NB4 (cell line): ENCODE results near the gene ZNHIT3.
"Not testable (repeated sequence)": the region's sequence is repeated elsewhere in the genome, so short reads cannot be mapped to it uniquely, and the experiment has no call there.

Experiments
- DNase-seq: peaks from one replicate; pipeline ENCODE4 v3.0.0; 2010; ENCODE audit warnings: low read depth
- H3K4me3 ChIP-seq: one replicate; pipeline ENCODE4 v1.5.1; 2011; ENCODE audit warnings: mild to moderate bottlenecking, low read depth, low read length, moderate library complexity
- CTCF ChIP-seq: IDR thresholded peaks from one replicate; pipeline ENCODE4 v1.5.1; 2012; ENCODE audit warnings: low read depth, low read length
- MAX ChIP-seq: IDR thresholded peaks from 2 replicates; pipeline ENCODE4 v1.6.1; 2011; ENCODE audit warnings: low read depth, low read length
- MYC ChIP-seq: IDR thresholded peaks from 2 replicates; pipeline ENCODE4 v1.6.1; 2011; ENCODE audit warnings: low read depth, low read length
- POLR2A ChIP-seq: IDR thresholded peaks from 2 replicates; pipeline ENCODE4 v1.6.1; 2011; ENCODE audit warnings: mild to moderate bottlenecking; ENCODE audit not compliant: insufficient read length; ENCODE audit errors: extremely low read depth

ZNHIT3 gene

DNA sequence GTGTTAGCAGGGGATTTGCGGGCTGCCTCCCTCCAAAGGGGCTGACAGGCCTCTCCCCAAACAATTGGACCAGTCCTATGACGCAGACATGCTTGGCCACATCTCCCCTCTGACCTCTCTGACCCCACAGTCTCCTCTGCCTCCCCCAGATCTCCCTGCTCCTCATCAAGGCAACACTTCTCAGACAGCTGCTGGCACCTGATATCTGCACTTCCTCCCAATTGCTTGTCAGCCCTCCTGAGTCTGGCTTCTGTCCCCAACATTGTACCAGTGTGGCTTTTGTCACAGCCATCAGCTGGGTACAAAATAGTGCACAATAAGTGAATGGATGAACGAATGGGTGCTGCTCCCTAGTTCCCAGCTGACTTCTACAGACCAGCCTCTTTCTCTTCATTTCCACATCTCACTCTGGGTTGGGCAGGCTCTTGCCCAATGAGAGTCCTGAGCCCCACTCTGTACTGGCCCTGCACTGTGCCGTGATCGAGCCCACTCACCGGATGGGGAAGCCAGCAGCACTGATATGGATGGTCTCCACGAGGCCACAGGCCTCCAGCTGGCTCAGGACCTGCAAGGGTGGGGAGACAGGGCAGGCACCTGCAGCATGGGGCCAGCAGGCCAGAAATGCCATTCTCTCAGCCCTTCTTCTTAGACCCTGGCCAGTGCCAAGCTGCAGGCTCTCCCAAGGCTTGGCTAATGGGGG lies 17.1 kb downstream of the ZNHIT3 start:
- no peak overlapping the region for H3K4me3 ChIP-seq
- DNase-seq: no peak
- TF ChIP-seq POLR2A (no peak), MAX (no peak), CTCF (no peak), MYC (no peak)

- H3K4me3 ChIP-seq: no peak overlapping the region
- no peak for TF ChIP-seq MYC
- no peak for TF ChIP-seq CTCF
- TF ChIP-seq POLR2A: no peak
- TF ChIP-seq MAX: no peak
- no peak for DNase-seq
These were observed 17.7 kb downstream of the ZNHIT3 start for GRCh38 chr17:36504156-36504545.

GRCh38 chr17:36505171-36505570 lies 18.7 kb downstream of the ZNHIT3 start:
- DNase-seq: no peak
- TF ChIP-seq CTCF (no peak), MYC (no peak), POLR2A (no peak), MAX (no peak)
- H3K4me3 ChIP-seq: no peak overlapping the region

DNA sequence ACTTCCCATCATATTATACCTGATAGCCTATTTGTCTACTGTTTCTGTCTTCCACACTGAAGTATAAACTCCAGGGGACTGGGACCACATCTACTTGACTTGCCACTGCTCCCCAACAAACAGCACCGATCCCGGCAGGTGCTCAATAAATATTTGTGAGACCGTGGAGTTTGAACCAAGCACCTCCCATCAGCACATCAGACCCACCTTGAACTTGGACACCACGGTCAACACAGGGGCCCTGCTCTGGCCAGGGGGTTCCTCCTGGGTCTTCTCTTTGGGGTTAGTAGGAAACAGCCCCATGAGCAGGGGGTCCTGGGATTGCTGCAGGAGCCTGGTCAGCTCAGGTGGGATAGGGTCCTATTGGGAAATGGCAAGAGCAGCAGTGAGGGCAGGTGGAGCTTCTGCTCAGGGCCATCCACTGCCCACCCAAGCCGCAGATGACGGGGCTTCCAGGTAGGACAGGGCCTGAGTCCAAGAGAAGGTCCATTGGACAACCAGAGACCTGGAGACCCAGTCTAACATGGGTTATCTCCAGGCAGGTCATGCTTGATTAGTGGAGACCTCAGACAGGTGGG lies 19.9 kb downstream of the ZNHIT3 start:
- no peak overlapping the region for H3K4me3 ChIP-seq
- no peak for DNase-seq
- TF ChIP-seq CTCF (no peak), MAX (no peak), MYC (no peak), POLR2A (no peak)

DNA sequence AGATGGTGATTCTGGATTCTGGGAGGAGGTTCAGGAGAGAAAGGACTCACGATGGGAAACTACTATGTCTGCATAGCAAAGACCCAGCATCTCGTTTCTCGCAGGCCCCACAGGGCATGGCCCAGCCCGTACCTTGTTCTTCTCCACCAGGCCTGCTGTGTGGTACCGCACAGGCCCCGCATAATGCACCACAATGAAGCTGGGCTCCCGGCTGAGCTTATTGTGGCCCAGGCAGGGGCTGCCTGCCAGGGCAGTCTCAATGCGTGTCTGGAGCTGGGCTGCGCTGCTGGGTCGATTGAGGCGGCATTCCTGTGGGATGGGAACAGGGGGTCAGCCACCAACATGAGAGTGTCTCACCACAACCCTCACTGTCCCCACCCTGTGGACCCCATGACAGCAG lies 20.4 kb downstream of the ZNHIT3 start:
- H3K4me3 ChIP-seq: no peak overlapping the region
- no peak for TF ChIP-seq POLR2A
- TF ChIP-seq CTCF: no peak
- DNase-seq: no peak

DNA sequence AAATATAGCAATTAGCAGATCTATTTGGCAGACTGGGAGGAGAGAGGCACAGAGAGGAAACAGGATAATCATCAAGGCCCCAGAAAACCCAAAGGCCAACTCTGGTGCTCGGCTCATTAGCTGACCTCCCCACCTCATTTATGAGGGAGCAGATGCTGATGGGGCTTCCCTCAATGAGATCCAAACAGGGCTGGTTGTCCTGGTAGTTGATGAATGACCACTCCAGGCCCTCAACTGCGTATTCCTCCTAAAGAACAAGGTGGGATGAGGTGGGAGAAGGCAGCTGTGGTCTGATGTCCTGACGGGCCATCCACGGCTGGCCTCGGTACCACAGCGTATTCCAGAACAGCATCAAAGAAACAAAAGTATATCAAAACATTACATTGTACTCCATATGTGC lies 20.8 kb downstream of the ZNHIT3 start:
- H3K4me3 ChIP-seq: no peak overlapping the region
- no peak for DNase-seq
- TF ChIP-seq POLR2A: no peak
- no peak for TF ChIP-seq MYC
- no peak for TF ChIP-seq MAX
- no peak for TF ChIP-seq CTCF

- not testable (repeated sequence) for DNase-seq
These were observed 22.0 kb downstream of the ZNHIT3 start for GRCh38 chr17:36508439-36508838.

More at GRCh38 chr17:36508439-36508838, 22.0 kb downstream of the ZNHIT3 start:
- not testable (repeated sequence) for H3K4me3 ChIP-seq
